Measurements from ENCODE around the gene NPSR1.
"Not testable (repeated sequence)": the region's sequence is repeated elsewhere in the genome, so short reads cannot be mapped to it uniquely, and the experiment has no call there.

The NPSR1 gene

DNA sequence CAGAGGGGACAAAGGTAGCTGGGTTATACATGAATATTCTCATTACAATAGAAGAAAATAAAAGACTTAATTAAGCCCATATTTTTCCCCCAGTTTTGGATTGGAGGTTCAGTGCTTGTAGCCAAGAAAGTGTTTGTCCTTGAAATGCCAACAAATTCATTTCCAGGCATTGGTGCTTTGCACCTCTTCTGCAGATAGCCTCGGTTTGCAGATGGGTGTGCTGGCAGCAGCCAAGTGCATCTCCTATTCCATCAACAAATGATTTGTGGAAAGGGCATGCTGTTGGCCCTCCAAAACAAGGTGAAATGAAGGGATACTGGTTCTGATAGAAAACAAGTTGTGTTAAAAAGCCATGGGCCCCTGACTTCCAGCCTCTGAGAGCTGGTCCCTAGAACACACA is 192.0 kb downstream of the NPSR1 start:
- no peak overlapping the region for H3K9ac ChIP-seq
- TF ChIP-seq, protein P1, sequence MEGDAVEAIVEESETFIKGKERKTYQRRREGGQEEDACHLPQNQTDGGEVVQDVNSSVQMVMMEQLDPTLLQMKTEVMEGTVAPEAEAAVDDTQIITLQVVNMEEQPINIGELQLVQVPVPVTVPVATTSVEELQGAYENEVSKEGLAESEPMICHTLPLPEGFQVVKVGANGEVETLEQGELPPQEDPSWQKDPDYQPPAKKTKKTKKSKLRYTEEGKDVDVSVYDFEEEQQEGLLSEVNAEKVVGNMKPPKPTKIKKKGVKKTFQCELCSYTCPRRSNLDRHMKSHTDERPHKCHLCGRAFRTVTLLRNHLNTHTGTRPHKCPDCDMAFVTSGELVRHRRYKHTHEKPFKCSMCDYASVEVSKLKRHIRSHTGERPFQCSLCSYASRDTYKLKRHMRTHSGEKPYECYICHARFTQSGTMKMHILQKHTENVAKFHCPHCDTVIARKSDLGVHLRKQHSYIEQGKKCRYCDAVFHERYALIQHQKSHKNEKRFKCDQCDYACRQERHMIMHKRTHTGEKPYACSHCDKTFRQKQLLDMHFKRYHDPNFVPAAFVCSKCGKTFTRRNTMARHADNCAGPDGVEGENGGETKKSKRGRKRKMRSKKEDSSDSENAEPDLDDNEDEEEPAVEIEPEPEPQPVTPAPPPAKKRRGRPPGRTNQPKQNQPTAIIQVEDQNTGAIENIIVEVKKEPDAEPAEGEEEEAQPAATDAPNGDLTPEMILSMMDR (IDR thresholded peaks at IDR 0.05), result no peak
- no peaks in the 10 kb centered on the region for H3K9me3 ChIP-seq (ENCODE audit: control insufficient read depth, low read length)
- H3K27me3 ChIP-seq (ENCODE audit: control insufficient read depth, insufficient read depth, low read length), result no peaks in the 10 kb centered on the region
- no peak overlapping the region for H3K27ac ChIP-seq
- H3K79me2 ChIP-seq, result no peaks in the 10 kb centered on the region
- H3K4me2 ChIP-seq (ENCODE audit: low read length), result no peak overlapping the region
- H2AFZ ChIP-seq, result no peak overlapping the region
- H3K36me3 ChIP-seq (ENCODE audit: control insufficient read depth, insufficient read depth, low read length), result no peaks in the 10 kb centered on the region
- no peaks in the 10 kb centered on the region for H3K4me1 ChIP-seq
- no peak overlapping the region for H3K4me3 ChIP-seq (ENCODE audit: low read depth, low read length)

DNA sequence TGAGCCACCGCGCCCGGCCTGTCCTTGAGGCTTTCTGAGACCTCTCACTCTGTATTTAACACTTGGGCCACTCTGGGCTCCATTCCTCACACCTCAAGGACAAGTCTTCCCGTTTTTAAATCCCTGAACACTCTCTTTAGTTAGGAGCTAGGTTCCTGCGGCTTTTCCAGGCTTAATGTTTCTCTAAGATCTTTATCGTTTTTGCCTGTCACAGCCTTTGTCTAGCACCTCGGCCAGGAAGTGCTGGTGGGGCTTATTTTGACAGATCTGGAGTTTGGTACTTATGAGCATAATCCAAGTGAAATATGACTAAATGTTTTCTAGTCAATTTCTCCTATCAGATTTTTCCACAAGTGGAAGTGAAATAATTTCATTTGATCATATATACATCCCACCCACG is 192.7 kb downstream of the NPSR1 start:
- H3K36me3 ChIP-seq (ENCODE audit: control insufficient read depth, insufficient read depth, low read length), result no peaks in the 10 kb centered on the region
- no peak overlapping the region for H3K9ac ChIP-seq
- no peak overlapping the region for H2AFZ ChIP-seq
- H3K9me3 ChIP-seq (ENCODE audit: control insufficient read depth, low read length), result no peaks in the 10 kb centered on the region
- no peak overlapping the region for H3K4me2 ChIP-seq (ENCODE audit: low read length)
- TF ChIP-seq, protein P1 (IDR thresholded peaks at IDR 0.05), result no peak
- no peaks in the 10 kb centered on the region for H3K4me1 ChIP-seq
- H3K27ac ChIP-seq, result no peak overlapping the region
- no peaks in the 10 kb centered on the region for H3K27me3 ChIP-seq (ENCODE audit: control insufficient read depth, insufficient read depth, low read length)
- H3K4me3 ChIP-seq (ENCODE audit: low read depth, low read length), result no peak overlapping the region
- H3K79me2 ChIP-seq, result no peaks in the 10 kb centered on the region

DNA sequence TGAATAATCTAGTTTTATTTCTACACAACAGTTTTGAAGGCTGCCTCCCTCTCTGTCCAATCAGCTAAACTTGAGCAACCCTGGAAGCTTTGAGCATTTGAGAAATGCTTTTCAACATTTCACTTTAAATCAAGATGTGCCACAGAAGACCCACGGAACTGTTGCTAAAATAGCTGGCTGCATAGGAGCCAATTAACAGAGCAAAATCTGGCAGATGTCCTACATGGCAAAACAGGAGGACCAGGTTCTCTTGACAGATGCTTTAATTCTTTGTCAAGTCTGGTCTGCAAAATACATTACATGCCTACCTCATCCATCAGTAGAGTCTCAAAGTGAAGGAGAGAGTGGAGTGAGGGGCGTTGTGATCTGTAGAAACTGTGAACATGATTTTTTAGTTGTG is 193.4 kb downstream of the NPSR1 start:
- no peaks in the 10 kb centered on the region for H3K79me2 ChIP-seq
- H3K9ac ChIP-seq, result no peak overlapping the region
- H3K27me3 ChIP-seq (ENCODE audit: control insufficient read depth, insufficient read depth, low read length), result no peaks in the 10 kb centered on the region
- no peak overlapping the region for H3K27ac ChIP-seq
- H3K4me2 ChIP-seq (ENCODE audit: low read length), result no peak overlapping the region
- H3K4me3 ChIP-seq (ENCODE audit: low read depth, low read length), result no peak overlapping the region
- H2AFZ ChIP-seq, result no peak overlapping the region
- no peaks in the 10 kb centered on the region for H3K4me1 ChIP-seq
- no peaks in the 10 kb centered on the region for H3K9me3 ChIP-seq (ENCODE audit: control insufficient read depth, low read length)
- TF ChIP-seq, protein P1 (IDR thresholded peaks at IDR 0.05), result no peak
- H3K36me3 ChIP-seq (ENCODE audit: control insufficient read depth, insufficient read depth, low read length), result no peaks in the 10 kb centered on the region

DNA sequence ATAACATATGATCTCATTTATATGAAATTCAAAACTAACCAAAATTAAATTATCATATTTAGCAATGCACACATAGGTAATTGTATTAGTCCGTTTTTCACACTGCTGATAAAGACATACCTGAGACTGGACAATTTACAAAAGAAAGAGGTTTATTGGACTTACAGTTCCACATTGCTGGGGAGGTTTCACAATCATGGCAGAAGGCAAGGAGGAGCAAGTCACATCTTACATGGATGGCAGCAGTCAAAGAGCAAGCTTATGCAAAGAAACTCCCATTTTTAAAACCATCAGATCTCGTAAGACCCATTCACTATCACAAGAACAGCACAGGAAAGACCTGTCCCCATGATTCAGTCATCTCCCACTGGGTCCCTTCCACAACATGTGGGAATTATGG is 200.4 kb downstream of the NPSR1 start:
- H3K4me3 ChIP-seq (ENCODE audit: low read depth, low read length); H3K27me3 ChIP-seq (ENCODE audit: control insufficient read depth, insufficient read depth, low read length); H3K9ac ChIP-seq; H3K9me3 ChIP-seq (ENCODE audit: control insufficient read depth, low read length); H2AFZ ChIP-seq; H3K27ac ChIP-seq; H3K4me1 ChIP-seq; H3K79me2 ChIP-seq; H3K36me3 ChIP-seq (ENCODE audit: control insufficient read depth, insufficient read depth, low read length); H3K4me2 ChIP-seq (ENCODE audit: low read length): not testable (repeated sequence)

DNA sequence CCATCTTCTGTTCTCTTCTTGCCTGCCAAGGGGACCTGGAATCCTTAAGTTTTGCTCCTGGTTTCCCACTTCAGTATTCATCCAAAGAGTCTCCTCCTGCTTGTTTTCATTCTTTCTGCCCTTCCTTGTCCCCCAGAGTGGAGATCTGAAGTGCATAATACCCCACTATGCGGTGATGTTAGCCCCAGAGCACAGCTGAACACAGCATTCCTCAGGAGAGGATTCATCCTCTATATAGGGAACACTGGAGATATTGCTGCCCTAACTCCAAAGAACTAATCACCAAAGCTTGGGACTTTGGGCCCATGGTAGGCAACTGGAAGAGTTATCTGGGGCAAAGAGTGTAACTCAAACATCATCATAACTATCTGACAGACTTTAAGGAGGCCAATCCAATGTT is 201.3 kb downstream of the NPSR1 start:
- H2AFZ ChIP-seq; H3K36me3 ChIP-seq (ENCODE audit: control insufficient read depth, insufficient read depth, low read length); H3K27me3 ChIP-seq (ENCODE audit: control insufficient read depth, insufficient read depth, low read length); H3K9ac ChIP-seq; H3K9me3 ChIP-seq (ENCODE audit: control insufficient read depth, low read length); H3K79me2 ChIP-seq; H3K4me3 ChIP-seq (ENCODE audit: low read depth, low read length); H3K27ac ChIP-seq; H3K4me2 ChIP-seq (ENCODE audit: low read length); H3K4me1 ChIP-seq: not testable (repeated sequence)

DNA sequence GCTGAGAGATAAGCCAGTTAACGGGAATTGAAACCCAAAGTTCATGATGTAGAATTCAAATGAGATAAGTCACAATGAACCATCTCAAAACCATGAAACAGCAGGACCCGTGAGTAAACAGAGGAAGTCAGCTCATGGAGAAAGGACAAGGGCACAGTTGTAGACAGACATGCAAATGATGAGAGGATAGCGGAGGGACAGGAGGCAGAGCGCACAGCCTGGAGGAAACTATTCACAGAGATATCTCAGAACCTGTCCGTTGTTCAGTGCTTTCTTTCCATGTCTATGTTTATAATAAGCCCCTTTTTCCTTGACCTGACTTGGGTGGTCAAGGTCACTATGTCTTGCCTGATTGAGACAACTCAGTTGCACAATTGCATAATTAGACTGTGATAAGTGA is 208.2 kb downstream of the NPSR1 start:
- not testable (repeated sequence) for H3K36me3 ChIP-seq (ENCODE audit: control insufficient read depth, insufficient read depth, low read length); H3K27me3 ChIP-seq (ENCODE audit: control insufficient read depth, insufficient read depth, low read length)

DNA sequence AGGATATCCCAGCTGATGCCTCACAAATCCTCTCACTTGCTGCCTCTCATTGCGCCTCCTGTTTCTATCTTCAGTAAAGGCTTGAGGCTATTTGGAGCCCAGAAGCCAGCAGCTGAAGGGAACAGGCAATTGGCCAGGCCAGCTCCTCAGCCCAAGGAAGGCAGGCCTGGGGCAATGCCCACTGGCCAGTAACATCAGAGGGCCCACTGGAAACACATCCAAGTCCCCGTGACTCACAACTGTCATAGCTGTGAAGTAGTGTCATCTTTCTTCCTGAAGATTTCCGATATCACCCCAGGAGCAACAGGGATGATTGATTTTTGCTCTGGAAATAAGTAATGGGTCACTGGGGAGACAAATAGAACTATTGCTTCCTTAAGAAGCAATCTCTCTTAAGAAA is 209.3 kb downstream of the NPSR1 start:
- H3K27me3 ChIP-seq (ENCODE audit: control insufficient read depth, insufficient read depth, low read length); H3K4me1 ChIP-seq; H2AFZ ChIP-seq; H3K36me3 ChIP-seq (ENCODE audit: control insufficient read depth, insufficient read depth, low read length); H3K9me3 ChIP-seq (ENCODE audit: control insufficient read depth, low read length); H3K4me2 ChIP-seq (ENCODE audit: low read length); H3K27ac ChIP-seq; H3K9ac ChIP-seq; H3K4me3 ChIP-seq (ENCODE audit: low read depth, low read length); H3K79me2 ChIP-seq: not testable (repeated sequence)

More for the DNA sequence above, 208.2 kb downstream of the NPSR1 start:
- not testable (repeated sequence) for H3K9ac ChIP-seq; H3K79me2 ChIP-seq; H3K4me2 ChIP-seq (ENCODE audit: low read length); H2AFZ ChIP-seq; H3K27ac ChIP-seq; H3K4me1 ChIP-seq; H3K9me3 ChIP-seq (ENCODE audit: control insufficient read depth, low read length); H3K4me3 ChIP-seq (ENCODE audit: low read depth, low read length)

DNA sequence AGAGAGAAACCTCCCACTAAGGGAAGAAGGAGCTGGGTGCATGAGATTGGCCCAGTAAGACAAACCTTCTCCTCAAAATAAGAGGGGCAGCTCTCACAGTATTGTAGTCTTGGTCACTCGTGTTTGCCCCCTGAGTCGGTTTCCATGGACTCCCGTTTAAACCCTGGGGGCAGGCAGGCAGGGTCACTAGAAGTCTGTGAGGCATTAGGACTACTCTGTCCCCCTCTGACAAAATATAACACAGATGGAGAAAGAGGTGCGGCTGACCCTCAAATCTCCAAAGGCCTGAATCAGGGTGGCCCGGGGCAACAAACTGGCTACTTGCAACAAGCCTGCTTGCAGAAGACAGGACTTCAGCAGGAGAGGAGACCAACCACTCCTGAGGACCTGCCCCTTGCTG is 210.6 kb downstream of the NPSR1 start:
- H3K4me1 ChIP-seq; H3K27ac ChIP-seq; H3K9me3 ChIP-seq (ENCODE audit: control insufficient read depth, low read length); H3K4me2 ChIP-seq (ENCODE audit: low read length); H2AFZ ChIP-seq; H3K36me3 ChIP-seq (ENCODE audit: control insufficient read depth, insufficient read depth, low read length); H3K4me3 ChIP-seq (ENCODE audit: low read depth, low read length); H3K79me2 ChIP-seq; H3K9ac ChIP-seq; H3K27me3 ChIP-seq (ENCODE audit: control insufficient read depth, insufficient read depth, low read length): not testable (repeated sequence)
